M059J (cell line): Measurements from ENCODE around the gene SPATA19. TPM values are rescaled to one million over a fixed set of nuclear protein-coding genes. Genes with fewer than 3 reads are reported as not detected.

Experiments used
- DNase-seq: peaks from one replicate; pipeline ENCODE4 v3.0.0-alpha.2; 2012; ENCODE audit warnings: low read depth
- total RNA-seq: library from RNA; depleted of rRNA; stranded (reverse); fragments of >200 nt; shearing (Covaris generic); gene quantifications from 2 replicates; pipeline ENCODE4 v1.2.3, GENCODE V29; 2014

SPATA19 gene
- total RNA-seq, 1 experiment from 2014 or later = not detected

GRCh38 chr11:133835593-133836548, 9.4 kb downstream of the SPATA19 start:
- DNase-seq = no peak

- DNase-seq = peak; percentile 58
Observed at GRCh38 chr11:133834682-133835592, 10.4 kb downstream of the SPATA19 start.

- DNase-seq = no peak
Observed at GRCh38 chr11:133833898-133834681, 11.2 kb downstream of the SPATA19 start.

GRCh38 chr11:133832991-133833897, 12.1 kb downstream of the SPATA19 start:
- DNase-seq = no peak

- no peak for DNase-seq
Observed at GRCh38 chr11:133832096-133832990, 13.0 kb downstream of the SPATA19 start.

- no peak for DNase-seq
Observed at GRCh38 chr11:133830931-133831907, 14.1 kb downstream of the SPATA19 start.

GRCh38 chr11:133829566-133829965, 15.7 kb downstream of the SPATA19 start:
- no peak for DNase-seq

- DNase-seq = no peak
Observed at GRCh38 chr11:133828871-133829270, 16.4 kb downstream of the SPATA19 start.

GRCh38 chr11:133827556-133827955, 17.8 kb downstream of the SPATA19 start:
- DNase-seq = no peak

GRCh38 chr11:133826866-133827265, 18.4 kb downstream of the SPATA19 start:
- DNase-seq = no peak

GRCh38 chr11:133825666-133826065, 19.6 kb downstream of the SPATA19 start:
- no peak for DNase-seq

- DNase-seq = no peak
Observed at GRCh38 chr11:133825156-133825555, 20.2 kb downstream of the SPATA19 start.

- no peak for DNase-seq
Observed at GRCh38 chr11:133824593-133824992, 20.7 kb downstream of the SPATA19 start.

- no peak for DNase-seq
Observed at GRCh38 chr11:133823614-133824013, 21.7 kb downstream of the SPATA19 start.

GRCh38 chr11:133823211-133823610, 22.1 kb downstream of the SPATA19 start:
- no peak for DNase-seq

GRCh38 chr11:133821776-133822175, 23.5 kb downstream of the SPATA19 start:
- peak; percentile 14 for DNase-seq

GRCh38 chr11:133819746-133820315, 25.5 kb downstream of the SPATA19 start:
- no peak for DNase-seq

- no peak for DNase-seq
Observed at GRCh38 chr11:133819114-133819513, 26.2 kb downstream of the SPATA19 start.
